GM10266 (cell line): ENCODE measurements around the gene CEP72.

Experiments
- DNase-seq: peaks from one replicate; pipeline ENCODE4 v3.0.0; 2012; ENCODE audit errors: extremely low spot score
- TF ChIP-seq, protein P1 (sequence below): IDR thresholded peaks from 2 replicates; pipeline ENCODE4 v1.5.1; 2012; ENCODE audit warnings: mild to moderate bottlenecking, low read depth; ENCODE audit not compliant: control insufficient read depth, insufficient read depth; ENCODE audit errors: missing control alignments

Gene CEP72

DNA sequence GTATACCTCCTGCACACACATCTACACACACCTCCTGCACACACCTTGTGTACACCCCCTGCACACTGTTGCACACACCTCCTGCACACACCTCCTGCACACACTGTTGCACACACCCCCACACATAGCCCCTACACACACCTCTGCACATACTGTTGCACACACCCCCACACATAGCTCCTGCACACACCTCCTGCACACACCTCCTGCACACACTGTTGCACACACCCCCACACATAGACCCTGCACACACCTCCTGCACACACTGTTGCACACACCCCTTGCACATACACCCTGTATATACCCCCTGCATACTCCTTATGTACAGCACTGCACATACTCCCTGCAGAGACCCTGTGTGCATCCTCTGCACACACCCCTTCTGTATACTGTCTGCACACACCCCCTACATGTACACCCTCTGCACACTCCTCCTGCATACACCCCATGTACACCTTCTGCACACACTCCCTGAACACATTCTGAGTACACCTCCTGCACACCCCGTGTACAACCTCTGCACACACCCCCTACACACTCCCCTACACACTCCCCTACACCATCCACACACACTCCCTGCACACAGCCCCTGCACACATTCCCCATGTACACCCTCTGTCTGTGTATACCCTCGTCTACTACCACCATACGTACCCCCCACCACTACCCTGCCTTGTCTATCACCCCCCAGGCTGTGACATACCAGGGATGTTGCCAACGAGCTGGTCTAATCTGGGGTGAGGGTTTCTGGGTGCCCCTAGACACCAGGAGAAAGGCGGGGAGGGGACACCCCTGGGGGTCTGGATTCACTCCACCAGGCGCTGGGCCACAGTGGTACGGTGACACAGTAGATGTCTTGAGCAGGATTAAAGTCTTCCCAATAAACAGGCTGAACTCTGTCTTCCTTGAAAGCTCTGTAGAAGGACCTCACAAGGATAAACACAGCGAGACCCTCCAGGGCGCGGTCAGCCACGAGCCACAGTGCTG lies 1.1 kb upstream of the CEP72 start:
- TF ChIP-seq, protein P1, sequence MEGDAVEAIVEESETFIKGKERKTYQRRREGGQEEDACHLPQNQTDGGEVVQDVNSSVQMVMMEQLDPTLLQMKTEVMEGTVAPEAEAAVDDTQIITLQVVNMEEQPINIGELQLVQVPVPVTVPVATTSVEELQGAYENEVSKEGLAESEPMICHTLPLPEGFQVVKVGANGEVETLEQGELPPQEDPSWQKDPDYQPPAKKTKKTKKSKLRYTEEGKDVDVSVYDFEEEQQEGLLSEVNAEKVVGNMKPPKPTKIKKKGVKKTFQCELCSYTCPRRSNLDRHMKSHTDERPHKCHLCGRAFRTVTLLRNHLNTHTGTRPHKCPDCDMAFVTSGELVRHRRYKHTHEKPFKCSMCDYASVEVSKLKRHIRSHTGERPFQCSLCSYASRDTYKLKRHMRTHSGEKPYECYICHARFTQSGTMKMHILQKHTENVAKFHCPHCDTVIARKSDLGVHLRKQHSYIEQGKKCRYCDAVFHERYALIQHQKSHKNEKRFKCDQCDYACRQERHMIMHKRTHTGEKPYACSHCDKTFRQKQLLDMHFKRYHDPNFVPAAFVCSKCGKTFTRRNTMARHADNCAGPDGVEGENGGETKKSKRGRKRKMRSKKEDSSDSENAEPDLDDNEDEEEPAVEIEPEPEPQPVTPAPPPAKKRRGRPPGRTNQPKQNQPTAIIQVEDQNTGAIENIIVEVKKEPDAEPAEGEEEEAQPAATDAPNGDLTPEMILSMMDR: no peak
- DNase-seq: no peak

DNA sequence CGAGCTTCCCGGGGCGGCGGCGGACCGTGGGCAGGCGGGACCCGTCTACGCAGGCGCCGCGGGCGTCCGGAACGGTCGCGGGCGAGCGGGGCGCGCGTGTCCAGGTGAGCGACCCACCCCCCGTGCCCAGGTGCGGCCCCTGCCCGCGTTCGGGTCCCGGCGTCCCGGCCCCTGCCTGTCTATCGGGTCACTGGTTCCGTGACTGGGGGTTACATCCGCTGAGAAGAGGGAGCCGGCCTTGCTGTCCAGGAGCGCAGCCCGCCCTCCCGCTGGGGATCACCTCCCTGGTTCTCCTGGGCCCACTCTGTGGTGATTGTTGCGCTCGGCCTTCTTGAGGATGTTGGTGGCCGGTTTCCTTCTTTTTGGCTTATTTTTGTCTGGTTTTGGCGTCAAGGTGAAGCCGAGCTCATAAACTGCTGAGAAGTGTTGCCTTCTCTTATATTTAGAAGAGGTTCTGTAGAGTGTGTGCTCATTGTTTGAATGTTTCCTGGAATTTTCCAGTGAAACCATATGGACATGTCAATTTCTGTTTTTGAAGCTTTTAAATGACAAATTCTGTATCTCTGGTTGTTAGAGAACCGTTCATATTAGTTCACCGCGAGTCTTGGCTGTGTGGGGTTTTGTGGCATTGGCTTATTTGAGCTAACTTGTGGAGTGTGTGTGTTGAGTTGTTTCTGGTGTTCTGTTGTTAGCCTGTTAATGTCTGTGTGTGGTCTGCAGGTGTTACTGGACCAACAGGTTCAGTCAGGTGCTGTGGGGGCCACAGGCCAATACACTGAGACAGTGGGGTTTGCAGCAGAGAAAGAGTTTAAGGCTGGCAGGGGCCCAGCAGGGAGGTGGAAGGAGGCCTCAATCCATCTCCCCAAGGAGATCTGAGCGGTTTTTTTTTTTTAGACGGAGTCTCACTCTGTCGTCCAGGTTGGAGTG lies 621 bp downstream of the CEP72 start:
- TF ChIP-seq, protein P1: no peak
- DNase-seq: no peak

DNA sequence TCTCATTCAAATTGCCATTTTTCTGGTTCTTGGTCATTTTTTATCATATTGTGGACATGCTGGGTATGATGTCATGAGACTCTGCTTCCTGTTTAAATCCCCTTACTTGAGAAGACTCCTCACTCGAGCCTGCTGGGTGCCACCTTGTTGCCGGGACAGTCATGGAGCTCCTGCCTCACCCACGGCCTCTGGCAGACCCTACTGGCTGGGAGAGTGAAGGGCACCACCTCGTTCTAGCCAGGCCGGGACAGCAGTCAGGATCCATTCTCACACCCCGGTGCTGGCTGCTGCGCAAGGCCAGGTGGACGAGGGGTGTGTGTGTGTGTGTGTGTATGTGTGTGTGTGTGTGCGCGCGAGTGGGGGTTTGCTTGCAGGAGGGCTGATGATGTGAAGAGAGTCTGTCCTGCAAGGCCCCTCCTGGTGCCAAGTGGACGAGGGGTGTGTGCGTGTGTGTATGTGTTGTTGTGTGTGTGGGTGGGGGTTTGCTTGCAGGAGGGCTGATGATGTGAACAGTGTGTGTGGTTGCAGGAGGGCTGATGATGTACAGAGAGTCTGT lies 4.4 kb downstream of the CEP72 start:
- DNase-seq: no peak
- TF ChIP-seq, protein P1: peak; percentile 22

DNA sequence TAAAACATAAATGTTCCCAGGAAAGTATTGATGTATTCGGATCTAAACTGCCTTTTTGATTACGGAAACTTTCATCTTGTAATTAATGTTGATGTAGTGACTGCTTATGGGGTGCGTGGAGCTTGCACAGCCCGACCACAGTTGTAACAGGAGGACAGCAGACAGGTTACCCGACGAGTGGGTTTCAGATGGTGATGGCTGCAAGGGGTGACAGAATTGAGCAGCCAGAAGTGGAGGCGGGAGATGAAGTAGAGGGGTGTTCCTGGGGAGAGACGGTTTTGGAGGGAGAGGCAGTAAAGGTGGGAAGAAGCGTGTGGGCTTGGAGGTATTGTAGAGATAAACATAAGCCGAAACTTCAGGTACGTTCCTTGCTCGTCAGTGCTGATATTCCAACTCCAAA lies 5.8 kb downstream of the CEP72 start:
- TF ChIP-seq, protein P1: no peak
- DNase-seq: no peak

DNA sequence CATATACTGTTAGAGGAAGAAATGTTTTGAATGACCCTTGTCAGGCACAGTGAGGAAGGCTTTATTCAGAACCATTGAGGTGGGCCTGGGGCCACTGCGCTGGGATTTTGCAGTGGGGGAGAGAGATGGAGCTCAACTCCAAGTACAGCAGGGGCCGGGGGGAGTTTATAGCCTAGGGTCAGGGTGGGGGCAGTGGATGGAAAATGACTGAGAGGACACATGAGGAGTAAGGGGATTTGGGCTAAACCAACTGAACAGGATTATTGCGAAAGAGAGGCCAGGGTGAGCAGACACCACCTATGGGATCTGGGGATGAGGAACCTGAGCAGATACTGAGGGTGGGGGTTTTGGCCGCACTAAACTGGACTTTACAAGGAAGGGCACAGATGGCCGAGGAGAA lies 6.3 kb downstream of the CEP72 start:
- no peak for DNase-seq
- TF ChIP-seq, protein P1: no peak

DNA sequence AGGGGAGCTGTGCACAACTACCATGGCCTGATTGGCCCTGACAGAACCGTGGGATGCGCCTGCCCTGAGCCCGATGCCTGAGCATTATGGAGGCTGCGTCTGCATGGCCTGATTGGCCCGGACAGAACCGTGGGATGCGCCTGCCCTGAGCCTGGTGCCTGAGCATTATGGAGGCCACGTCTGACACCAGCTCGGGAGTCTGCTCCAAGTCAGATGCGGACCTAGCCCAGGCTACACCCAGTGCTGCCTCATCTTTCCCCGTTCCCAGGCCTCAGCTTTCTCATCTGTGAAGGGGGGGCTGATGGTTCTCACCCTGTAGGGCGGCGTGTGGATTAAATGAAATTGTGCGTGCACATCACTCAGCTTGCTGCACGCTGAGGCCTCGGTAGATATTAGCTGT lies 7.3 kb downstream of the CEP72 start:
- TF ChIP-seq, protein P1: no peak
- DNase-seq: no peak
